AG04450 (cell line): ENCODE measurements around the gene LRP1B. TPM values are rescaled to one million over a fixed set of nuclear protein-coding genes. Genes with fewer than 3 reads are reported as not detected.

Experiments
- CTCF ChIA-PET: fragments of 300-600, 350-600 bp; formaldehyde crosslinking; extraction: SDS; loops from one replicate; lab custom pipeline; 2022; ENCODE audit warnings: antibody characterized with exemption, inconsistent platforms; lab: Charles Lee
- POLR2A ChIA-PET: fragments of 350-600 bp; formaldehyde crosslinking; extraction: SDS; loops from one replicate; lab custom pipeline; 2021; ENCODE audit warnings: antibody characterized with exemption, inconsistent platforms; lab: Yijun Ruan, JAX
- DNase-seq: peaks from one replicate; pipeline ENCODE4 v3.0.0-alpha.2; 2011; ENCODE audit warnings: low read depth, low spot score
- H3K27ac ChIP-seq: one replicate; pipeline ENCODE4 v1.5.1; 2012; ENCODE audit warnings: low read depth, low read length, control low read depth
- H3K27me3 ChIP-seq: one replicate; pipeline ENCODE4 v1.6.0; 2012; ENCODE audit warnings: low read length; ENCODE audit not compliant: control insufficient read depth, insufficient read depth
- H3K4me3 ChIP-seq: 2 replicates; pipeline ENCODE4 v1.5.1; 2011; ENCODE audit warnings: mild to moderate bottlenecking, low read depth, low read length, control low read depth
- H3K9me3 ChIP-seq: 2 replicates; pipeline ENCODE4 v1.5.1; 2012; ENCODE audit warnings: low read length; ENCODE audit not compliant: control insufficient read depth, insufficient read depth
- polyA plus RNA-seq: library from polyadenylated mRNA; depleted of rRNA; stranded (reverse); fragments of >200 nt; gene quantifications from 2 replicates; pipeline ENCODE4 v1.2.3, GENCODE V29; 2011
- TF ChIP-seq, protein P1 (sequence below): IDR thresholded peaks from 2 replicates; pipeline ENCODE4 v1.5.1; 2011; ENCODE audit warnings: low read depth, low read length, control low read depth, inconsistent platforms

The LRP1B gene
- polyA plus RNA-seq, 1 experiment, result 0.15 TPM

GRCh38 chr2:141490886-141491285 lies 639.9 kb downstream of the LRP1B start:
- Histone ChIP-seq H3K27me3 (no peaks in the 10 kb centered on the region), H3K27ac (no peak overlapping the region), H3K4me3 (no peak overlapping the region), H3K9me3 (no peaks in the 10 kb centered on the region)
- CTCF ChIA-PET, result no interaction called here
- no peak for DNase-seq
- POLR2A ChIA-PET, result no interaction called here
- TF ChIP-seq, protein P1, sequence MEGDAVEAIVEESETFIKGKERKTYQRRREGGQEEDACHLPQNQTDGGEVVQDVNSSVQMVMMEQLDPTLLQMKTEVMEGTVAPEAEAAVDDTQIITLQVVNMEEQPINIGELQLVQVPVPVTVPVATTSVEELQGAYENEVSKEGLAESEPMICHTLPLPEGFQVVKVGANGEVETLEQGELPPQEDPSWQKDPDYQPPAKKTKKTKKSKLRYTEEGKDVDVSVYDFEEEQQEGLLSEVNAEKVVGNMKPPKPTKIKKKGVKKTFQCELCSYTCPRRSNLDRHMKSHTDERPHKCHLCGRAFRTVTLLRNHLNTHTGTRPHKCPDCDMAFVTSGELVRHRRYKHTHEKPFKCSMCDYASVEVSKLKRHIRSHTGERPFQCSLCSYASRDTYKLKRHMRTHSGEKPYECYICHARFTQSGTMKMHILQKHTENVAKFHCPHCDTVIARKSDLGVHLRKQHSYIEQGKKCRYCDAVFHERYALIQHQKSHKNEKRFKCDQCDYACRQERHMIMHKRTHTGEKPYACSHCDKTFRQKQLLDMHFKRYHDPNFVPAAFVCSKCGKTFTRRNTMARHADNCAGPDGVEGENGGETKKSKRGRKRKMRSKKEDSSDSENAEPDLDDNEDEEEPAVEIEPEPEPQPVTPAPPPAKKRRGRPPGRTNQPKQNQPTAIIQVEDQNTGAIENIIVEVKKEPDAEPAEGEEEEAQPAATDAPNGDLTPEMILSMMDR, result no peak

DNA sequence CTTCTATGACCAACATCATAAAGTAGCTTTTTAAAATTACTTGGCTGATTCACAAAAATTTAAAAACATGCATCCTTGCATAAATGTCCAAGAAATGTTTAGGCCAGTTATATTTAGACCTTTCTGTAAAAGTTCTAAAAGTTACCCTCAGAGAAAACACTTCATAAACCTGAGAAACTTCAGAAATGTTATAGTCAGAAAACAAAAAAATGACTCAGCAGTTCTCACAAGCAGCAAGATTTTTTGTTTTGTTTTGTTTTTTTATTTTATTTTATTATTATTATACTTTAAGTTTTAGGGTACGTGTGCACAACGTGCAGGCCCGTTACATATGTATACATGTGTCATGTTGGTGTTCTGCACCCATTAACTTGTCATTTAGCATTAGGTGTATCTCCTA lies 648.1 kb downstream of the LRP1B start:
- no peaks in the 10 kb centered on the region for H3K27me3 ChIP-seq
- no peaks in the 10 kb centered on the region for H3K9me3 ChIP-seq
- ChIA-PET POLR2A (no interaction called here), CTCF (no interaction called here)
- no peak overlapping the region for H3K27ac ChIP-seq
- no peak for DNase-seq
- H3K4me3 ChIP-seq, result no peak overlapping the region
- TF ChIP-seq, protein P1, result no peak

- ChIA-PET POLR2A (no interaction called here), CTCF (no interaction called here)
- Histone ChIP-seq H3K9me3 (no peaks in the 10 kb centered on the region), H3K27me3 (no peaks in the 10 kb centered on the region), H3K27ac (no peak overlapping the region), H3K4me3 (no peak overlapping the region)
- DNase-seq, result no peak
- TF ChIP-seq, protein P1, result no peak
Measured at GRCh38 chr2:141475801-141476200, 655.0 kb downstream of the LRP1B start.

- TF ChIP-seq, protein P1, result no peak
- H3K27me3 ChIP-seq, result no peaks in the 10 kb centered on the region
- no peak overlapping the region for H3K4me3 ChIP-seq
- no peak overlapping the region for H3K27ac ChIP-seq
- H3K9me3 ChIP-seq, result no peaks in the 10 kb centered on the region
- ChIA-PET POLR2A (no interaction called here), CTCF (no interaction called here)
- no peak for DNase-seq
Measured at GRCh38 chr2:141468761-141469160, 662.1 kb downstream of the LRP1B start.

DNA sequence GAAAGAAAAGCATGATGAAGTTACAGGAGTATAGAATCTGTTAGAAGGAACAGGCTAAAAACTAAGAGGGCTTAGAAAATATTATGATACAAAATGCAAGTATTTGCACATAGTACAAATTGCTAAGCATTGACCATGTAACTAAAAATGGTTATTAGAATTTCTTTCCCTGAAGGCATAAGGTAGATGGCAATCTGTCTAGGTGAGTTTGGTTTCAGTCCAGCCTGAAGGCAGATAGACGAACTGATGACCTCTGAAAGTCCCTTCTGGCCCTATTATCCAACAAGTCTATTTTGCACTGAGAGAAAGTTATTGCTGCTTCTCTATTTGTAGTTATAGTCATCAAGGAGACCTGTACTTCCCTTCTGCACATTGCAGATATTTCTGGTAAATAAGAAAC lies 663.5 kb downstream of the LRP1B start:
- TF ChIP-seq, protein P1, result no peak
- ChIA-PET CTCF (no interaction called here), POLR2A (no interaction called here)
- no peak overlapping the region for H3K27ac ChIP-seq
- DNase-seq, result no peak
- no peaks in the 10 kb centered on the region for H3K9me3 ChIP-seq
- H3K4me3 ChIP-seq, result no peak overlapping the region
- no peaks in the 10 kb centered on the region for H3K27me3 ChIP-seq
